ENCODE measurements around the gene SLC22A23. TPM values are rescaled to one million over a fixed set of nuclear protein-coding genes. Genes with fewer than 3 reads are reported as not detected.

SLC22A23 gene
- total and polyA plus RNA-seq, 2 of the 4 experiments (the other 2 are of a cell fraction) = 0.72 to 1.6 TPM

DNA sequence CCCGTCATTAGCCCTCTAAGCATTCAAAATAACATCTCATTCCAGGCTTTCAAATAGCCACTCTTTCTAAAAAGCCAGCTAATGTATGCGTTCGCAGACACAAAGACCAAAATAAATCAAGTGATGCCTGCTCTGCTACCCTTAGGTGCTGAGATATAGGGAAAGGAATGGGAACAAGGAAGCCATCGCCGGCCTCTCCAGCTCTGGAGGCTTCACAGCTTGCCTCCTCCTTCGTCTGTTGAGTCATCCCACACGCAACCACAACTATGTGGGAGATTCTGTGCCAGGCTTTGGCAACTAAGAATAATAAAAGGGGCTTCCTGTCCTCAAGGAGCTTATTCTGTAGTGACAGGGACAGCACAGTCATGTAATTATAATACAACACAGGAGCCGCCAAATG is 27.3 kb upstream of the SLC22A23 start:
- Histone ChIP-seq H2AFZ (replicated peaks; ENCODE audit: low read length, poor library complexity) (no peak overlapping the region), H2BK15ac (ENCODE audit: low read depth, low read length) (no peak overlapping the region), H2BK120ac (ENCODE audit: low read depth, low read length) (no peak overlapping the region), H3K56ac (ENCODE audit: extremely low read depth, insufficient read depth, low read length) (no peak overlapping the region), H3K79me1 (ENCODE audit: low read depth in 1 of 2, low read length in 2 of 2) (no peaks in the 10 kb centered on the region), H4K5ac (ENCODE audit: low read depth, low read length) (no peak overlapping the region), H3K4me2 (ENCODE audit: low read depth, low read length) (no peak overlapping the region), H4K8ac (ENCODE audit: low read depth in 2 of 2, low read length in 2 of 2) (no peak overlapping the region), H3K36me3 (ENCODE audit: control insufficient read depth, insufficient read depth, low read length) (no peaks in the 10 kb centered on the region), H3K9ac (ENCODE audit: low read depth, low read length) (no peak overlapping the region), H3K4me3 (ENCODE audit: insufficient read depth, low read depth, low read length) (no peak overlapping the region), H4K20me1 (ENCODE audit: insufficient read depth, low read length) (no peaks in the 10 kb centered on the region), H3K4ac (ENCODE audit: low read depth, low read length) (no peak overlapping the region), H2BK5ac (ENCODE audit: low read depth, low read length, poor library complexity, severe bottlenecking) (no peak overlapping the region), H3K27me3 (ENCODE audit: control insufficient read depth, insufficient read depth, low read length) (peaks cover 29% of the 10 kb centered on the region), H2AK9ac (replicated peaks; ENCODE audit: low read depth, low read length, poor library complexity) (no peak overlapping the region), H3K9me3 (ENCODE audit: control insufficient read depth, insufficient read depth, low read length) (peaks cover 17% of the 10 kb centered on the region), H3K4me1 (ENCODE audit: control insufficient read depth, insufficient read depth, low read length) (no peaks in the 10 kb centered on the region), H4K91ac (ENCODE audit: insufficient read depth, low read depth, low read length) (no peak overlapping the region), H3K18ac (ENCODE audit: low read depth, low read length) (no peak overlapping the region), H3K9me1 (ENCODE audit: insufficient read depth, low read length) (no peaks in the 10 kb centered on the region), H3K14ac (replicated peaks; ENCODE audit: low read depth, low read length) (no peak overlapping the region), H2BK20ac (ENCODE audit: low read depth, low read length) (no peak overlapping the region), H3K23ac (ENCODE audit: low read depth, low read length) (no peak overlapping the region), H3K27ac (ENCODE audit: insufficient read depth, low read length) (no peak overlapping the region), H2AK5ac (ENCODE audit: low read depth, low read length) (no peak overlapping the region)
- ATAC-seq (ENCODE audit: low read depth) = no peak
- ChIA-PET CTCF (interaction anchor here (0.6 to 1.0 kb wide), 2 partner anchors 11 to 122 kb away, joined by 3 to 4 read pairs; no protein-coding TSS in a partner anchor), POLR2A (ENCODE audit: unreplicated experiment) (no interaction called here)
- intact Hi-C loops (cut with micrococcal nuclease) (no loop called here), in situ Hi-C loops (cut with MboI; ENCODE audit: low sequenced_read_pairs) (no loop called here), dilution Hi-C loops (cut with HindIII; ENCODE audit: low sequenced_read_pairs, unreplicated experiment) (no loop called here)
- no TSS peak for BruUV-seq (replicated peaks)
- TF ChIP-seq SMC3 (IDR thresholded peaks at IDR 0.05; ENCODE audit: low read depth, low read length) = no peak
- TF ChIP-seq NFE2L2 (IDR thresholded peaks at IDR 0.05; ENCODE audit: low read depth, low read length) = no peak
- TF ChIP-seq, protein P1, sequence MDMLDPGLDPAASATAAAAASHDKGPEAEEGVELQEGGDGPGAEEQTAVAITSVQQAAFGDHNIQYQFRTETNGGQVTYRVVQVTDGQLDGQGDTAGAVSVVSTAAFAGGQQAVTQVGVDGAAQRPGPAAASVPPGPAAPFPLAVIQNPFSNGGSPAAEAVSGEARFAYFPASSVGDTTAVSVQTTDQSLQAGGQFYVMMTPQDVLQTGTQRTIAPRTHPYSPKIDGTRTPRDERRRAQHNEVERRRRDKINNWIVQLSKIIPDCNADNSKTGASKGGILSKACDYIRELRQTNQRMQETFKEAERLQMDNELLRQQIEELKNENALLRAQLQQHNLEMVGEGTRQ (IDR thresholded peaks at IDR 0.05; ENCODE audit: low read depth, low read length) = no peak
- TF ChIP-seq MAZ (IDR thresholded peaks at IDR 0.05; ENCODE audit: borderline replicate concordance, low read depth, low read length) = no peak
- no peak for TF ChIP-seq RCOR1 (IDR thresholded peaks at IDR 0.05; ENCODE audit: insufficient replicate concordance, low read length)
- TF ChIP-seq, protein P2, sequence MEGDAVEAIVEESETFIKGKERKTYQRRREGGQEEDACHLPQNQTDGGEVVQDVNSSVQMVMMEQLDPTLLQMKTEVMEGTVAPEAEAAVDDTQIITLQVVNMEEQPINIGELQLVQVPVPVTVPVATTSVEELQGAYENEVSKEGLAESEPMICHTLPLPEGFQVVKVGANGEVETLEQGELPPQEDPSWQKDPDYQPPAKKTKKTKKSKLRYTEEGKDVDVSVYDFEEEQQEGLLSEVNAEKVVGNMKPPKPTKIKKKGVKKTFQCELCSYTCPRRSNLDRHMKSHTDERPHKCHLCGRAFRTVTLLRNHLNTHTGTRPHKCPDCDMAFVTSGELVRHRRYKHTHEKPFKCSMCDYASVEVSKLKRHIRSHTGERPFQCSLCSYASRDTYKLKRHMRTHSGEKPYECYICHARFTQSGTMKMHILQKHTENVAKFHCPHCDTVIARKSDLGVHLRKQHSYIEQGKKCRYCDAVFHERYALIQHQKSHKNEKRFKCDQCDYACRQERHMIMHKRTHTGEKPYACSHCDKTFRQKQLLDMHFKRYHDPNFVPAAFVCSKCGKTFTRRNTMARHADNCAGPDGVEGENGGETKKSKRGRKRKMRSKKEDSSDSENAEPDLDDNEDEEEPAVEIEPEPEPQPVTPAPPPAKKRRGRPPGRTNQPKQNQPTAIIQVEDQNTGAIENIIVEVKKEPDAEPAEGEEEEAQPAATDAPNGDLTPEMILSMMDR (conservative IDR thresholded peaks at IDR 0.05; ENCODE audit: low read depth, low read length) = no peak
- WGBS, 2 experiments (ENCODE audit: extremely low coverage in 2 of 2, insufficient read length in 1 of 2) = no CpG with 5 or more reads among the region's 8 CpGs
- peak; percentile 49 for DNase-seq
